B cell (primary cell): Measurements from ENCODE around the gene EEF1B2. TPM values are rescaled to one million over a fixed set of nuclear protein-coding genes. Genes with fewer than 3 reads are reported as not detected.

Experiments used
- ATAC-seq: fragments of 200-7000 bp; cut with Tn5 transposase; one replicate; pipeline ENCODE4 v1.10.0; 2021; ENCODE audit warnings: low read depth, mild to moderate bottlenecking, moderate number of reproducible peaks, moderate library complexity
- CTCF ChIA-PET: fragments of 350-600 bp; sonication (Branson Sonifier 250); formaldehyde crosslinking; loops from one replicate; lab custom pipeline; 2021; ENCODE audit warnings: antibody characterized with exemption, inconsistent platforms; lab: Charles Lee
- POLR2A ChIA-PET: fragments of 350-600 bp; sonication (Branson Sonifier 250); formaldehyde crosslinking; loops from one replicate; lab custom pipeline; 2021; ENCODE audit warnings: antibody characterized with exemption; lab: Charles Lee
- DNase-seq: peaks from one replicate; pipeline ENCODE4 v3.0.0; 2013
- H2AFZ ChIP-seq: 2 replicates; pipeline ENCODE4 v1.6.1; 2012; ENCODE audit warnings: mild to moderate bottlenecking, low read depth, low read length; ENCODE audit not compliant: insufficient read depth, poor library complexity, severe bottlenecking
- H3K27ac ChIP-seq, 2 donors: 1 replicate in 1 of 2; 2 replicates in 1 of 2; pipeline ENCODE4 v1.5.1; 2012 to 2013; ENCODE audit warnings: low read length in 2 of 2, mild to moderate bottlenecking in 2 of 2, moderate library complexity in 1 of 2
- H3K27me3 ChIP-seq, 4 experiments: fragments of 200-600 bp in 1 of 4; sonication (generic) in 1 of 4; replicated peaks in 1 of 4; 1 replicate in 2 of 4; 2 replicates in 2 of 4; pipeline versions ENCODE4 v1.6.1 to v1.7.0; 2013 to 2016; ENCODE audit warnings: low read length in 3 of 4, mild to moderate bottlenecking in 2 of 4, mixed read lengths in 1 of 4, moderate library complexity in 1 of 4; ENCODE audit not compliant: insufficient read depth in 4 of 4, control insufficient read depth in 3 of 4; ENCODE audit errors: control extremely low read depth in 1 of 4
- H3K36me3 ChIP-seq, 2 experiments: replicated peaks in 1 of 2; 1 replicate in 1 of 2; 2 replicates in 1 of 2; pipeline versions ENCODE4 v1.6.1 to v1.7.1; 2013; ENCODE audit warnings: low read length in 1 of 2; ENCODE audit not compliant: insufficient read depth in 2 of 2, control insufficient read depth in 1 of 2; ENCODE audit errors: control extremely low read depth in 1 of 2, extremely low read depth in 1 of 2
- H3K4me1 ChIP-seq, 2 donors: fragments of 200-600 bp in 1 of 2; sonication (generic) in 1 of 2; 1 replicate in 1 of 2; 2 replicates in 1 of 2; pipeline versions ENCODE4 v1.5.1 to v1.6.1; 2013 to 2017; ENCODE audit warnings: low read length in 2 of 2; ENCODE audit not compliant: control insufficient read depth in 2 of 2, insufficient read depth in 2 of 2
- H3K4me2 ChIP-seq: replicated peaks from 2 replicates; pipeline ENCODE3; 2012; ENCODE audit warnings: mild to moderate bottlenecking, low read depth, low read length; ENCODE audit not compliant: poor library complexity, severe bottlenecking
- H3K4me3 ChIP-seq, 5 experiments: fragments of 200-600 bp in 1 of 5; sonication (generic) in 1 of 5; 1 replicate in 3 of 5; 2 replicates in 2 of 5; pipeline versions ENCODE4 v1.5.1 to v1.7.0; 2011 to 2016; ENCODE audit warnings: low read length in 4 of 5, mild to moderate bottlenecking in 4 of 5, low read depth in 2 of 5, control low read depth in 1 of 5, moderate library complexity in 1 of 5; ENCODE audit not compliant: insufficient read depth in 1 of 5; ENCODE audit errors: control extremely low read depth in 1 of 5, extremely low read depth in 1 of 5
- H3K79me2 ChIP-seq: fragments of 200-600 bp; sonication (generic); one replicate; pipeline ENCODE4 v1.6.0; 2016; ENCODE audit warnings: low read length; ENCODE audit not compliant: control insufficient read depth, insufficient read depth
- H3K9ac ChIP-seq: fragments of 200-600 bp; sonication (generic); 2 replicates; pipeline ENCODE4 v1.6.1; 2017; ENCODE audit warnings: mild to moderate bottlenecking, low read length, moderate library complexity
- H3K9me3 ChIP-seq, 3 donors: one replicate each; pipeline versions ENCODE4 v1.6.1 to v1.7.1; 2013; ENCODE audit warnings: low read length in 2 of 3; ENCODE audit not compliant: control insufficient read depth in 2 of 3, insufficient read depth in 1 of 3; ENCODE audit errors: control extremely low read depth in 1 of 3
- H4K20me1 ChIP-seq: 2 replicates; pipeline ENCODE4 v1.6.0; 2012; ENCODE audit warnings: mild to moderate bottlenecking, low read length; ENCODE audit not compliant: insufficient read depth, control insufficient read depth, poor library complexity, severe bottlenecking
- H3K27ac Mint-ChIP-seq: one replicate; pipeline ENCODE4 v1.8.0; 2021; ENCODE audit warnings: mixed read lengths
- H3K27me3 Mint-ChIP-seq: one replicate; pipeline ENCODE4 v1.8.0; 2021; ENCODE audit warnings: mixed read lengths
- H3K4me1 Mint-ChIP-seq: one replicate; pipeline ENCODE4 v1.8.0; 2021; ENCODE audit warnings: mixed read lengths
- H3K4me3 Mint-ChIP-seq: one replicate; pipeline ENCODE4 v1.8.0; 2021; ENCODE audit warnings: mixed read lengths
- H3K9me3 Mint-ChIP-seq: one replicate; pipeline ENCODE4 v1.8.0; 2022; ENCODE audit warnings: mixed read lengths; ENCODE audit not compliant: insufficient read depth
- EZH2 ChIP-seq: IDR thresholded peaks from 2 replicates; pipeline ENCODE4 v1.6.1; 2012; ENCODE audit warnings: borderline replicate concordance, low read depth, mild to moderate bottlenecking, moderate library complexity, low read length; ENCODE audit not compliant: insufficient read depth, poor library complexity, severe bottlenecking
- WGBS: methylation state at CpG from one replicate; pipeline ENCODE4 v1.1.5; 2013; ENCODE audit warnings: missing lambda C conversion rate; ENCODE audit not compliant: insufficient coverage; 5-methylcytosine and 5-hydroxymethylcytosine counted together
- intact Hi-C: fragments of 100-400 bp; cut with micrococcal nuclease; formaldehyde crosslinking; loops from one replicate; pipeline ENCODE4 v1.10.0; 2022
- polyA plus RNA-seq: library from polyadenylated mRNA; depleted of rRNA; stranded (reverse); fragments of >200 nt; gene quantifications from 2 replicates; pipeline ENCODE4 v1.2.3, GENCODE V29; 2012
- total RNA-seq, 2 donors: library from RNA; stranded (reverse); fragments of 120-200 nt in 1 of 2; gene quantifications; 1 replicate in 1 of 2; 2 replicates in 1 of 2; pipeline versions ENCODE4 v1.2.3 to v1.2.4, GENCODE V29; 2013 to 2022
- TF ChIP-seq, protein P1 (sequence below): fragments of 200-600 bp; IDR thresholded peaks from one replicate; pipeline ENCODE4 v1.8.0; 2022; ENCODE audit warnings: antibody characterized with exemption, mild to moderate bottlenecking

The EEF1B2 gene
- total and polyA plus RNA-seq, 2 donors (not counting 1 experiment from before 2014, with no cell fraction given): 815 to 862 TPM

DNA sequence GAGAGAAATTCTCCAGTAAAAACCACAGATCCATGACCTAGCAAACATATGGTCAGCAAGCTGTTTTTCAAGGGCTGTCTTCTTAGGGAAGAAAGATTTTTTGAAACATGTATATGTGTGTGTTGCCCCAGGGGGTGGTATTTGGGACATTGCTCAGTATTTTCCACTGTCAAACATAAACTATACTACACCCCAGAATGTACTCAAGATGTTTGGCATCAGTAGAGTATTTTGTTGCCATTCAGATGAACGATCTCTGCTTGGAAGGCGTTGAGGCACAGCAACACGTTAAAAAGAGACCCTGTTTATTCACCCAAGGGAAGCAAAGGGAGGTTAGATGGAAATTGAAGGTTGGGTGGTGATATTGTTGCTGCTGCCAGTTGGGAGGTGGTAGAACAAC is 30.0 kb downstream of the EEF1B2 start:
- H3K4me1 ChIP-seq: no peaks in the 10 kb centered on the region
- H3K36me3 ChIP-seq: no peaks in the 10 kb centered on the region
- DNase-seq: no peak
- H3K9me3 Mint-ChIP-seq: no peaks in the 10 kb centered on the region
- no peak overlapping the region for H3K4me3 ChIP-seq
- POLR2A ChIA-PET: no interaction called here
- H4K20me1 ChIP-seq: no peaks in the 10 kb centered on the region
- H3K9ac ChIP-seq: no peak overlapping the region
- H3K9me3 ChIP-seq: no peaks in the 10 kb centered on the region
- intact Hi-C loops: no loop called here
- peaks cover 21% of the 10 kb centered on the region for H3K27me3 Mint-ChIP-seq
- no peak overlapping the region for H3K27ac Mint-ChIP-seq
- no peak for TF ChIP-seq EZH2
- TF ChIP-seq, protein P1, sequence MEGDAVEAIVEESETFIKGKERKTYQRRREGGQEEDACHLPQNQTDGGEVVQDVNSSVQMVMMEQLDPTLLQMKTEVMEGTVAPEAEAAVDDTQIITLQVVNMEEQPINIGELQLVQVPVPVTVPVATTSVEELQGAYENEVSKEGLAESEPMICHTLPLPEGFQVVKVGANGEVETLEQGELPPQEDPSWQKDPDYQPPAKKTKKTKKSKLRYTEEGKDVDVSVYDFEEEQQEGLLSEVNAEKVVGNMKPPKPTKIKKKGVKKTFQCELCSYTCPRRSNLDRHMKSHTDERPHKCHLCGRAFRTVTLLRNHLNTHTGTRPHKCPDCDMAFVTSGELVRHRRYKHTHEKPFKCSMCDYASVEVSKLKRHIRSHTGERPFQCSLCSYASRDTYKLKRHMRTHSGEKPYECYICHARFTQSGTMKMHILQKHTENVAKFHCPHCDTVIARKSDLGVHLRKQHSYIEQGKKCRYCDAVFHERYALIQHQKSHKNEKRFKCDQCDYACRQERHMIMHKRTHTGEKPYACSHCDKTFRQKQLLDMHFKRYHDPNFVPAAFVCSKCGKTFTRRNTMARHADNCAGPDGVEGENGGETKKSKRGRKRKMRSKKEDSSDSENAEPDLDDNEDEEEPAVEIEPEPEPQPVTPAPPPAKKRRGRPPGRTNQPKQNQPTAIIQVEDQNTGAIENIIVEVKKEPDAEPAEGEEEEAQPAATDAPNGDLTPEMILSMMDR: no peak
- ATAC-seq: no peak
- no peak overlapping the region for H3K27ac ChIP-seq
- no CpG with 5 or more reads among the region's 3 CpGs for WGBS
- H3K79me2 ChIP-seq: no peaks in the 10 kb centered on the region
- H3K4me1 Mint-ChIP-seq: no peaks in the 10 kb centered on the region
- no peaks in the 10 kb centered on the region for H3K27me3 ChIP-seq
- H3K4me3 Mint-ChIP-seq: no peak overlapping the region
- CTCF ChIA-PET: interaction anchor here (1.5 kb wide), 1 partner anchor 25 kb away, joined by 4 read pairs; no protein-coding TSS in a partner anchor
- no peak overlapping the region for H2AFZ ChIP-seq
- H3K4me2 ChIP-seq: no peak overlapping the region

DNA sequence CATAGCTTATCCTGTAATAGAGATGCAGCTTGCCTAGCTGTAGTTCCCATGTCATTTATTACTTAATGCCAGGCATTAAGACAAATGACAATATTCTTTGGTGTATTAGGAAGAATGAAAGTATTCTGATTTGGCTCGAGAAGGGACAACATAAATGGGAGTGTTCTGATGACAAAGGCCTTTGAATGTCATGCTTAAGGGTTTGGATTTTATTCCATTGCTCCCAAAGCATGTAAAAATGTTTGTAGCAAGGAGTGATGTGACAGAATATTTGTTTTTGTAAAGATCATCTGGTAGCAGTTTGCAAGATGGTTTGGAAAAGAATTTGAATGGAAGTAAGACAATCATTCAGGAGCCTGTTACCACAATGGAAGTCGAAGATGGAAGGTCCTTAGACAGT is 30.4 kb downstream of the EEF1B2 start:
- ChIA-PET CTCF (interaction anchor here (1.5 kb wide), 1 partner anchor 26 kb away, joined by 4 read pairs; no protein-coding TSS in a partner anchor), POLR2A (no interaction called here)
- Mint-ChIP-seq H3K27ac (no peak overlapping the region), H3K27me3 (peaks cover 23% of the 10 kb centered on the region), H3K4me3 (no peak overlapping the region), H3K9me3 (no peaks in the 10 kb centered on the region), H3K4me1 (no peaks in the 10 kb centered on the region)
- Histone ChIP-seq H3K36me3 (no peaks in the 10 kb centered on the region), H3K79me2 (no peaks in the 10 kb centered on the region), H4K20me1 (no peaks in the 10 kb centered on the region), H2AFZ (no peak overlapping the region), H3K4me1 (no peaks in the 10 kb centered on the region), H3K4me3 (no peak overlapping the region), H3K9ac (no peak overlapping the region), H3K4me2 (no peak overlapping the region), H3K27me3 (no peaks in the 10 kb centered on the region), H3K9me3 (no peaks in the 10 kb centered on the region), H3K27ac (no peak overlapping the region)
- intact Hi-C loops: no loop called here
- no peak for TF ChIP-seq EZH2
- TF ChIP-seq, protein P1: no peak
- 100% methylated on average over 1 of the region's 2 CpGs for WGBS
- no peak for ATAC-seq
- no peak for DNase-seq
